BE2C (cell line): ENCODE results near the gene PIP4K2A.

Experiments
- DNase-seq: peaks from one replicate; pipeline ENCODE4 v3.0.0-alpha.2; 2020
- H3K27me3 ChIP-seq: fragments of 250-450 bp; sonication (Bioruptor Pico); 2 replicates; pipeline ENCODE4 v1.5.1; 2020; ENCODE audit warnings: mild to moderate bottlenecking
- H3K36me3 ChIP-seq: fragments of 250-450 bp; sonication (Bioruptor Pico); 2 replicates; pipeline ENCODE4 v1.5.1; 2020; ENCODE audit warnings: mild to moderate bottlenecking
- H3K4me1 ChIP-seq: fragments of 250-450 bp; sonication (Bioruptor Pico); 2 replicates; pipeline ENCODE4 v1.5.1; 2020
- H3K4me3 ChIP-seq: 2 replicates; pipeline ENCODE4 v1.5.1; 2011; ENCODE audit warnings: low read depth, low read length
- H3K9me3 ChIP-seq: fragments of 250-450 bp; sonication (Bioruptor Pico); 2 replicates; pipeline ENCODE4 v1.5.1; 2020
- TF ChIP-seq, protein P1 (sequence below): IDR thresholded peaks from 2 replicates; pipeline ENCODE4 v1.5.1; 2012; ENCODE audit warnings: mild to moderate bottlenecking, low read depth, low read length

Gene PIP4K2A

DNA sequence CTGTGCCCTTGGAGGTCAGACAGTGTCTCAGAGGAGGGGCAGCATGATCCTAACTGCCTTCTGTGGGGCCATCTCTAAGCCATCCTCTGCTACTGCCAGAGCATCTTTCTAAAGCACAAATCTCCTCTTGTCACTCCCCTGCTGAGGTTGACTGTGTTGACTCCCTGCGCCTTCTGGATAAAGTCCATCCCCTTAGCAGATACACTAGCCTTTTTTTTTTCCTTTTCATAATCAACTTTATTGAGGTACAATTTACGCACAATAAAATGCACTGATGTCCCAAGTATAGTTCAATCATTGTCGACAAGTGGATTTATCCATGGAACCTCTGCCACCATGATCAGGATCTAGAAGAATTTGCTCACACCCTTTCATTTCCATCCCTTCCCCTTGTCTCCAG is 219.0 kb downstream of the PIP4K2A start:
- no peaks in the 10 kb centered on the region for H3K27me3 ChIP-seq
- H3K9me3 ChIP-seq: no peaks in the 10 kb centered on the region
- TF ChIP-seq, protein P1, sequence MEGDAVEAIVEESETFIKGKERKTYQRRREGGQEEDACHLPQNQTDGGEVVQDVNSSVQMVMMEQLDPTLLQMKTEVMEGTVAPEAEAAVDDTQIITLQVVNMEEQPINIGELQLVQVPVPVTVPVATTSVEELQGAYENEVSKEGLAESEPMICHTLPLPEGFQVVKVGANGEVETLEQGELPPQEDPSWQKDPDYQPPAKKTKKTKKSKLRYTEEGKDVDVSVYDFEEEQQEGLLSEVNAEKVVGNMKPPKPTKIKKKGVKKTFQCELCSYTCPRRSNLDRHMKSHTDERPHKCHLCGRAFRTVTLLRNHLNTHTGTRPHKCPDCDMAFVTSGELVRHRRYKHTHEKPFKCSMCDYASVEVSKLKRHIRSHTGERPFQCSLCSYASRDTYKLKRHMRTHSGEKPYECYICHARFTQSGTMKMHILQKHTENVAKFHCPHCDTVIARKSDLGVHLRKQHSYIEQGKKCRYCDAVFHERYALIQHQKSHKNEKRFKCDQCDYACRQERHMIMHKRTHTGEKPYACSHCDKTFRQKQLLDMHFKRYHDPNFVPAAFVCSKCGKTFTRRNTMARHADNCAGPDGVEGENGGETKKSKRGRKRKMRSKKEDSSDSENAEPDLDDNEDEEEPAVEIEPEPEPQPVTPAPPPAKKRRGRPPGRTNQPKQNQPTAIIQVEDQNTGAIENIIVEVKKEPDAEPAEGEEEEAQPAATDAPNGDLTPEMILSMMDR: no peak
- H3K36me3 ChIP-seq: no peaks in the 10 kb centered on the region
- DNase-seq: no peak
- H3K4me3 ChIP-seq: no peak overlapping the region
- no peaks in the 10 kb centered on the region for H3K4me1 ChIP-seq

DNA sequence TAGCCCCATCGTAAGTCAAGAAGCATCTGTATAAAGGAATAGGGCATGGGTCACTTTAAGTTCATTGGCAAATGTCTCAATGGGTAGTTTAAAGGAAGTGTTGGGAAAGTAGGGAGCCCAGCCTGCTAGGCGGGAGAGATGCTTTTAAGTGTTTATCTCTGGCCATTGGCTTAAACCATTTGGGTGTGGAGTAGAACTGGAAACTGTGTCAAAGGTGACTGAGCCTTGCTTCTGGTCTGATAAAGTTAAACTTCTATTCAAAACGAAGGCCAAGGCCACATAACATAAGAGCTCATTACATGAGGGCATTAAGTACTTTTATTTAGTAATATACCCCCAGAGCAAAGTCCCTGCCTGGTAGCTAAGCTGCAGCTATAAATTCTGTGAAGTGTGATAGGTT is 220.4 kb downstream of the PIP4K2A start:
- no peaks in the 10 kb centered on the region for H3K27me3 ChIP-seq
- no peaks in the 10 kb centered on the region for H3K9me3 ChIP-seq
- TF ChIP-seq, protein P1: no peak
- H3K36me3 ChIP-seq: no peaks in the 10 kb centered on the region
- H3K4me3 ChIP-seq: no peak overlapping the region
- no peak for DNase-seq
- H3K4me1 ChIP-seq: no peaks in the 10 kb centered on the region

DNA sequence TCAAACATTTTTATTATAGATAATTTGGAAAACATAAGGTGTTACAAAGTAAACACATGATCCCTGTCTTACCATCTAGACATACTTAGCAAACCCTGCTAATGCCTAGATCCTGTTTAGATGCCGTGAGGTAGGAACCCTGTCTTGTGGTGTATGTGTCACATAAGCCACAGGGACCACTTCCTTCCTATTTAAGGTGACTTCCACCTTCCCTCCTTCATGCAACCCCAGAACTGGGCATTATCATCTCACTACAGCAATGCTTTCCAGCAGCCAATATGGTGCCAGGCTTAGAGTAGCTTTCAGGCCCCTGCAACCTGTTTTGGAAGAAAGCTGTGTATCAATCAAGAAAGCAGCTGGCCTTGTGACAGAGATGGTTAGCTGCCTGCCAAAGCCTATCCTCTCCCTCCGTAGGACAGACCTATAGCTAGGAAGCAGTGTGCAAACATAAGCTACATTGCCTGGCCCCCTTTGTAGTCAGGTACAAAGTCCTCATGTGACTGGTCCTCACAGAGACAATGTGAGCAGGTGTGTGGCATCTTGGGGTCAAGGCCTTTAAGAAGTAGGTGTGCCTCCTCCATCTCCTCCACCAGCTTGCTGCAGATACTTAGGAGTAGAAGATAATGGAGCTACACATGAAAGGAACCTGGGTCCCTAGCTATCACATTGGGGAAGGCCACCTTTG is 222.3 kb downstream of the PIP4K2A start:
- Histone ChIP-seq H3K27me3 (no peaks in the 10 kb centered on the region), H3K4me3 (no peak overlapping the region), H3K9me3 (no peaks in the 10 kb centered on the region), H3K4me1 (no peaks in the 10 kb centered on the region), H3K36me3 (no peaks in the 10 kb centered on the region)
- DNase-seq: no peak
- TF ChIP-seq, protein P1: no peak

DNA sequence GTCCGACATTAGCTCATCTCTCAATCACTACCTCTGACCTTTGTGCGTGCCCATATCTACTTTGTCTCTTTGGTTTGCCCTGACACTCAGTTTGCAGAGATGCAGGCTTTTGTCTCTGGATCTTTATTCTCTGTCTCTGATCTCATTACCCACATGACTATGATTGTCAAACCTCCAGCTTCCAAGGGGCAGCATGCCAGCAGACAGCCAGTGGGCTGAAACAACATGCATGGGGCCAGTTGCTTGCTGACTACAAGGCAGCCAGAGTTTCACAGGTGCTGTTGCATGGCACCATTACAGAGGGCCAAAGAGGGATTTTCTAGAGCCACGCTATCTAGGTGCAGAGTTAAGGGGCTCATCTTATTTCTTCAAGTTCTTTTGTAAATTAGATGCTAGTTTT is 222.9 kb downstream of the PIP4K2A start:
- Histone ChIP-seq H3K9me3 (no peaks in the 10 kb centered on the region), H3K36me3 (no peaks in the 10 kb centered on the region), H3K4me3 (no peak overlapping the region), H3K4me1 (no peaks in the 10 kb centered on the region; the same call in 1 of the 2 replicates), H3K27me3 (no peaks in the 10 kb centered on the region)
- TF ChIP-seq, protein P1: no peak
- no peak for DNase-seq

DNA sequence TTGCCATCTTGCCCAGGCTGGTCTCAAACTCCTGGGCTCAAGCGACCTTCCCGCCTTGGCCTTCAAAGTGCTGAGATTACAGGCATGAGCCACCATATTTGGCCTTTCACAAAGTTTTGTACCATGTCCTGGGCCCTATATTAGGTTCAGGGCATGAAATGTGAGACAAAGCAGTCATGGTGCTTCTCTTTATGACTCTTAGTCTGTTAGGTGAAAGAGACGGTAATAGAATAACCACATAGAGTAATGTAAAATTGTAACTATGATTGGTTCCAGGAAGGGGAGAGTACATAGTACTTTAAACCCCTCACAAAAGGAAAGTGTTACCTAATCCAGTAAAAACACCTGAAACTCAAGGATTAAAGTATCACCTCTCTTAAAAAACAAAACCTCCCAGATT is 224.4 kb downstream of the PIP4K2A start:
- Histone ChIP-seq H3K36me3 (no peaks in the 10 kb centered on the region), H3K9me3 (no peaks in the 10 kb centered on the region), H3K27me3 (no peaks in the 10 kb centered on the region), H3K4me3 (no peak overlapping the region), H3K4me1 (no peaks in the 10 kb centered on the region; the same call in 1 of the 2 replicates)
- TF ChIP-seq, protein P1: no peak
- no peak for DNase-seq

DNA sequence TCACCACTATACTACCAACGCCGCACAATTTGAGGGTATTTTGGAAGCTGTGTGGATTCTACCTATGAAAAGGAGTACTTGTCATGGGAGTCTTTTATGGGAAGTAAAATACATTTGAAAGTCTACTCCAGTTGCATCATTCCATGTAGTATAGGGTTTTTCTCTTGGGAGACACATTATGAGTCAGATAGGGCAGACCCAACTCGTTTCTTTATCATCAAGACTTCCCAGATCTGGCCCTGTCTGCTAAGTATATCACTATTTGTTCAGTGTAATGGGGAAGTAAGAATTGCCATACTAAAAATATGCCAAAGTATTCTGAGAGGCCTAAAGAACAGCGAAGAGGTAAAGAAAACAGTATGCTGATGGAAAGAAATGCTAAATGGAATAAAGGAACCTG is 224.9 kb downstream of the PIP4K2A start:
- Histone ChIP-seq H3K36me3 (no peaks in the 10 kb centered on the region), H3K9me3 (no peaks in the 10 kb centered on the region), H3K4me1 (no peaks in the 10 kb centered on the region; the same call in 1 of the 2 replicates), H3K4me3 (no peak overlapping the region), H3K27me3 (no peaks in the 10 kb centered on the region)
- DNase-seq: no peak
- TF ChIP-seq, protein P1: no peak
